Panc1 (cell line): ENCODE measurements around the gene SEL1L3. TPM values are rescaled to one million over a fixed set of nuclear protein-coding genes. Genes with fewer than 3 reads are reported as not detected.

Experiments used
- ATAC-seq: fragments of 200-7000 bp; cut with Tn5 transposase; 2 replicates; pipeline ENCODE4 v1.9.1; 2020; ENCODE audit warnings: mild to moderate bottlenecking, moderate library complexity
- BruUV-seq: library from RNA; stranded (reverse); fragments of 400-500 nt; replicated peaks from 2 replicates; lab custom pipeline; 2021; lab: Mats Ljungman, UMichigan
- CTCF ChIA-PET: fragments of 300-600 bp; sonication (Branson Sonifier 250); formaldehyde crosslinking; loops from one replicate; lab custom pipeline; 2022; ENCODE audit warnings: antibody characterized with exemption; lab: Charles Lee
- POLR2A ChIA-PET: fragments of 300-600 bp; sonication (Branson Sonifier 250); formaldehyde crosslinking; loops from one replicate; lab custom pipeline; 2022; ENCODE audit warnings: antibody characterized with exemption; lab: Charles Lee
- DNase-seq: peaks from one replicate; pipeline ENCODE4 v3.0.0-alpha.2; 2010; ENCODE audit warnings: low read depth, low spot score
- H3K27ac ChIP-seq: 2 replicates; pipeline ENCODE4 v1.5.1; 2011; ENCODE audit warnings: mild to moderate bottlenecking, low read length, inconsistent platforms
- H3K27me3 ChIP-seq: fragments of 200-500 bp; sonication (Bioruptor generic); 2 replicates; pipeline ENCODE4 v1.6.0; 2014; ENCODE audit warnings: low read length, inconsistent platforms; ENCODE audit not compliant: control insufficient read depth, insufficient read depth
- H3K36me3 ChIP-seq: fragments of 200-500 bp; sonication (Bioruptor generic); 2 replicates; pipeline ENCODE4 v1.5.1; 2014; ENCODE audit warnings: inconsistent platforms, mild to moderate bottlenecking, low read length, moderate library complexity; ENCODE audit not compliant: control insufficient read depth, insufficient read depth
- H3K4me1 ChIP-seq: 2 replicates; pipeline ENCODE4 v1.5.1; 2011; ENCODE audit warnings: inconsistent platforms, mild to moderate bottlenecking, low read length, moderate library complexity; ENCODE audit not compliant: control insufficient read depth, insufficient read depth
- H3K4me3 ChIP-seq, 2 experiments: 2 replicates each; pipeline ENCODE4 v1.5.1; 2011 to 2012; ENCODE audit warnings: low read depth in 2 of 2, low read length in 2 of 2, mild to moderate bottlenecking in 2 of 2, inconsistent platforms in 1 of 2, moderate library complexity in 1 of 2
- H3K9me3 ChIP-seq: fragments of 200-500 bp; sonication (Bioruptor generic); 2 replicates; pipeline ENCODE4 v1.5.1; 2014; ENCODE audit warnings: low read depth, mild to moderate bottlenecking, inconsistent platforms, low read length, moderate library complexity; ENCODE audit not compliant: control insufficient read depth, insufficient read depth
- POLR2AphosphoS5 ChIP-seq: IDR thresholded peaks from 2 replicates; pipeline ENCODE4 v1.6.1; 2012; ENCODE audit warnings: mild to moderate bottlenecking, low read depth, low read length, moderate library complexity
- SIN3A ChIP-seq: IDR thresholded peaks from 2 replicates; pipeline ENCODE4 v1.6.1; 2012; ENCODE audit warnings: low read depth, mild to moderate bottlenecking, low read length, moderate library complexity, borderline replicate concordance; ENCODE audit not compliant: insufficient read depth
- TCF7L2 ChIP-seq: IDR thresholded peaks from 2 replicates; pipeline ENCODE4 v1.6.1; 2011; ENCODE audit warnings: mild to moderate bottlenecking, low read depth, low read length, inconsistent platforms
- in situ Hi-C: cut with HindIII; loops from 2 replicates; pipeline ENCODE4 v1.10.0; 2016; ENCODE audit warnings: low sequenced_read_pairs, low pct_unique_long_range_greater_than_20kb
- intact Hi-C: fragments of 100-400 bp; cut with micrococcal nuclease; formaldehyde crosslinking; loops from one replicate; pipeline ENCODE4 v1.10.0; 2022; ENCODE audit not compliant: unreplicated experiment
- total RNA-seq: library from RNA; stranded (reverse); gene quantifications from one replicate; pipeline ENCODE4 v1.2.1, GENCODE V29; 2021; ENCODE audit not compliant: unreplicated experiment
- TF ChIP-seq, protein P1 (sequence below): fragments of 450-650 bp; IDR thresholded peaks from 2 replicates; pipeline ENCODE4 v1.5.1; 2017; ENCODE audit warnings: mild to moderate bottlenecking
- TF ChIP-seq, protein P2 (sequence below), 2 experiments: IDR thresholded peaks; 2 replicates each; pipeline ENCODE4 v1.6.1; 2011 to 2012; ENCODE audit warnings: low read depth in 2 of 2, control low read depth in 1 of 2, low read length in 1 of 2, mild to moderate bottlenecking in 1 of 2, moderate library complexity in 1 of 2; ENCODE audit not compliant: insufficient read depth in 1 of 2

The SEL1L3 gene
- total RNA-seq, 1 experiment from 2014 or later: 1.1 TPM

DNA sequence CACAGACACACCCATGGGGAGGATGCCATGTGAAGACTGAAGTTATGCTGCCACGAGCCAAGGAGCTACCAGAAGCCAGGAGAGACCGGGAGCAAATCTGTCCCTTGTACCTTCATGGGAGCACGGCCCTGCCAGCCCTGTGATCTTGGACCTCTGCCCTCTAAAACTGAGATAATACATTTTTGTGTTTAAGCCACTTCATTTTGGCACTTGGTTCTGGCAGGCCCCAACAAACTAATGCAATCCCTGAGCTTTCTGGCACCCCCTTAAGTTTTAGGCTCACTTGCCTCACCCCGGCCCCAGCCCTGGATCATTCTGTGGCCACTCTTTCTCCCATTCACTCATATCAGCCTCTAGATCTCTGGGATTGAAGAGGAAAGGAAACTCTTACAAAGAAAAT is 35.4 kb downstream of the SEL1L3 start:
- H3K9me3 ChIP-seq: no peaks in the 10 kb centered on the region
- intact Hi-C loops: no loop called here
- TF ChIP-seq, protein P1, sequence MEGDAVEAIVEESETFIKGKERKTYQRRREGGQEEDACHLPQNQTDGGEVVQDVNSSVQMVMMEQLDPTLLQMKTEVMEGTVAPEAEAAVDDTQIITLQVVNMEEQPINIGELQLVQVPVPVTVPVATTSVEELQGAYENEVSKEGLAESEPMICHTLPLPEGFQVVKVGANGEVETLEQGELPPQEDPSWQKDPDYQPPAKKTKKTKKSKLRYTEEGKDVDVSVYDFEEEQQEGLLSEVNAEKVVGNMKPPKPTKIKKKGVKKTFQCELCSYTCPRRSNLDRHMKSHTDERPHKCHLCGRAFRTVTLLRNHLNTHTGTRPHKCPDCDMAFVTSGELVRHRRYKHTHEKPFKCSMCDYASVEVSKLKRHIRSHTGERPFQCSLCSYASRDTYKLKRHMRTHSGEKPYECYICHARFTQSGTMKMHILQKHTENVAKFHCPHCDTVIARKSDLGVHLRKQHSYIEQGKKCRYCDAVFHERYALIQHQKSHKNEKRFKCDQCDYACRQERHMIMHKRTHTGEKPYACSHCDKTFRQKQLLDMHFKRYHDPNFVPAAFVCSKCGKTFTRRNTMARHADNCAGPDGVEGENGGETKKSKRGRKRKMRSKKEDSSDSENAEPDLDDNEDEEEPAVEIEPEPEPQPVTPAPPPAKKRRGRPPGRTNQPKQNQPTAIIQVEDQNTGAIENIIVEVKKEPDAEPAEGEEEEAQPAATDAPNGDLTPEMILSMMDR: no peak
- TF ChIP-seq TCF7L2: no peak
- TF ChIP-seq SIN3A: no peak
- TF ChIP-seq POLR2AphosphoS5: no peak
- TF ChIP-seq, protein P2, sequence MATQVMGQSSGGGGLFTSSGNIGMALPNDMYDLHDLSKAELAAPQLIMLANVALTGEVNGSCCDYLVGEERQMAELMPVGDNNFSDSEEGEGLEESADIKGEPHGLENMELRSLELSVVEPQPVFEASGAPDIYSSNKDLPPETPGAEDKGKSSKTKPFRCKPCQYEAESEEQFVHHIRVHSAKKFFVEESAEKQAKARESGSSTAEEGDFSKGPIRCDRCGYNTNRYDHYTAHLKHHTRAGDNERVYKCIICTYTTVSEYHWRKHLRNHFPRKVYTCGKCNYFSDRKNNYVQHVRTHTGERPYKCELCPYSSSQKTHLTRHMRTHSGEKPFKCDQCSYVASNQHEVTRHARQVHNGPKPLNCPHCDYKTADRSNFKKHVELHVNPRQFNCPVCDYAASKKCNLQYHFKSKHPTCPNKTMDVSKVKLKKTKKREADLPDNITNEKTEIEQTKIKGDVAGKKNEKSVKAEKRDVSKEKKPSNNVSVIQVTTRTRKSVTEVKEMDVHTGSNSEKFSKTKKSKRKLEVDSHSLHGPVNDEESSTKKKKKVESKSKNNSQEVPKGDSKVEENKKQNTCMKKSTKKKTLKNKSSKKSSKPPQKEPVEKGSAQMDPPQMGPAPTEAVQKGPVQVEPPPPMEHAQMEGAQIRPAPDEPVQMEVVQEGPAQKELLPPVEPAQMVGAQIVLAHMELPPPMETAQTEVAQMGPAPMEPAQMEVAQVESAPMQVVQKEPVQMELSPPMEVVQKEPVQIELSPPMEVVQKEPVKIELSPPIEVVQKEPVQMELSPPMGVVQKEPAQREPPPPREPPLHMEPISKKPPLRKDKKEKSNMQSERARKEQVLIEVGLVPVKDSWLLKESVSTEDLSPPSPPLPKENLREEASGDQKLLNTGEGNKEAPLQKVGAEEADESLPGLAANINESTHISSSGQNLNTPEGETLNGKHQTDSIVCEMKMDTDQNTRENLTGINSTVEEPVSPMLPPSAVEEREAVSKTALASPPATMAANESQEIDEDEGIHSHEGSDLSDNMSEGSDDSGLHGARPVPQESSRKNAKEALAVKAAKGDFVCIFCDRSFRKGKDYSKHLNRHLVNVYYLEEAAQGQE (IDR thresholded peaks at IDR 0.05; ENCODE audit: insufficient read depth in 1 of 2, low read depth in 2 of 2, low read length in 1 of 2): no peak
- H3K4me1 ChIP-seq: no peaks in the 10 kb centered on the region
- BruUV-seq: no TSS peak
- ChIA-PET CTCF (no interaction called here), POLR2A (no interaction called here)
- no peak overlapping the region for H3K4me3 ChIP-seq
- in situ Hi-C loops: no loop called here
- no peaks in the 10 kb centered on the region for H3K36me3 ChIP-seq
- ATAC-seq (no peak), DNase-seq (no peak)
- no peaks in the 10 kb centered on the region for H3K27me3 ChIP-seq
- no peak overlapping the region for H3K27ac ChIP-seq

DNA sequence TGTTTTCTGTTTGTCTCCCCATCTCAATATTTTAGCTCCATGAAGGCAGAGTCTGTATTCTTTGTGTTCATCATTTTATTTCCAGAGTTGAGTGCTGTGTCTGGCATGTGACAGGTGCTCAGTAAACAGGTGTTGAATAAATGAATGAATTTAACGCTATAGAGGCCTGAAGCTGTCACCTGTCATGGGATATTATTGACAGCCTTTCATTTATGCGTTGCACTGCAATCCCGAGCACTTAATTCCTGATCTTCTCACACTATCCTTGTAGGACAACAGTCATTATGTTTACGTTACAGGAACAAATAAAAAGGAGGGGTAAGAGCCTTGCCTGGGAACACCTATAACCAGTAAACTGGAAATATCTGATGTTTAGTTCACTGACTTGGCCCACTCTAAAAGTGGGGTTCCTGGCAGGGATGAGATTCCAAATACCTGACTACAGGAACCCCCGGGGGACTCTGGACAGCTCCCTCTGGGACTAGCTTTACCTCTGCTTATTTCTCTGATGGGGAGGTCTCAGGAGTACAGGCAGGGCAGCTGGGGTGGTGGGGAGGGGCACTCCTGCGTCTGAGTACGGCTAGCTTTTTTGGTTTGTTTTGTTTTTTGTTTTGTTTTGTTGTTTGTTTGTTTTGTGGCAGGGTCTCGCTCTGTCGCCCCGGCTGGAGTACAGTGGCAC is 36.6 kb downstream of the SEL1L3 start:
- no peak for ATAC-seq
- Histone ChIP-seq H3K4me1 (no peaks in the 10 kb centered on the region), H3K9me3 (no peaks in the 10 kb centered on the region), H3K36me3 (no peaks in the 10 kb centered on the region), H3K27ac (no peak overlapping the region), H3K4me3 (no peak overlapping the region), H3K27me3 (no peaks in the 10 kb centered on the region)
- intact Hi-C loops (no loop called here), in situ Hi-C loops (no loop called here)
- BruUV-seq: no TSS peak
- TF ChIP-seq SIN3A (no peak), POLR2AphosphoS5 (no peak), TCF7L2 (no peak)
- TF ChIP-seq, protein P1: no peak
- TF ChIP-seq, protein P2 (IDR thresholded peaks at IDR 0.05; ENCODE audit: insufficient read depth in 1 of 2, low read depth in 2 of 2, low read length in 1 of 2): no peak
- CTCF ChIA-PET: no interaction called here
- POLR2A ChIA-PET: no interaction called here
- no peak for DNase-seq
